ENCODE data around the gene EXOG. TPM values are rescaled to one million over a fixed set of nuclear protein-coding genes. Genes with fewer than 3 reads are reported as not detected.

EXOG gene
- total RNA-seq, 1 experiment from 2014 or later = 12.5 TPM

- POLR2A ChIA-PET = interaction anchor here (0.7 kb wide), 1 partner anchor 670 kb away, joined by 5 read pairs; no protein-coding TSS in a partner anchor
These were observed 48.8 kb downstream of the EXOG start for GRCh38 chr3:38544926-38545325.

GRCh38 chr3:38545550-38545949 is 49.4 kb downstream of the EXOG start:
- in situ Hi-C loops (cut with HindIII; ENCODE audit: low pct_unique_long_range_greater_than_20kb, low sequenced_read_pairs) (no loop called here), intact Hi-C loops (cut with micrococcal nuclease; ENCODE audit: unreplicated experiment) (no loop called here)
- no peak overlapping the region for H3K4me3 ChIP-seq (ENCODE audit: low read depth in 2 of 2, low read length in 2 of 2)
- CTCF ChIA-PET = no interaction called here
- BruUV-seq (replicated peaks) = no TSS peak
- TF ChIP-seq REST (IDR thresholded peaks at IDR 0.05; ENCODE audit: insufficient read depth in 1 of 2, low read depth in 2 of 2, low read length in 1 of 2) = no peak
- no peak for TF ChIP-seq SIN3A (IDR thresholded peaks at IDR 0.05; ENCODE audit: borderline replicate concordance, insufficient read depth, low read depth, low read length)
- no peak for TF ChIP-seq POLR2AphosphoS5 (IDR thresholded peaks at IDR 0.05; ENCODE audit: low read depth, low read length)
- no peak for TF ChIP-seq CTCF (IDR thresholded peaks at IDR 0.05)
- H3K4me1 ChIP-seq (ENCODE audit: control insufficient read depth, insufficient read depth, low read length) = no peaks in the 10 kb centered on the region
- ATAC-seq (no peak), DNase-seq (ENCODE audit: low read depth, low spot score) (no peak)
- no peaks in the 10 kb centered on the region for H3K9me3 ChIP-seq (ENCODE audit: control insufficient read depth, insufficient read depth, low read depth, low read length)
- H3K36me3 ChIP-seq (ENCODE audit: control insufficient read depth, insufficient read depth, low read length) = no peaks in the 10 kb centered on the region
- POLR2A ChIA-PET = no interaction called here
- no peaks in the 10 kb centered on the region for H3K27me3 ChIP-seq (ENCODE audit: control insufficient read depth, insufficient read depth, low read length)
- H3K27ac ChIP-seq (ENCODE audit: low read length) = no peak overlapping the region

More at GRCh38 chr3:38544926-38545325, 48.8 kb downstream of the EXOG start:
- intact Hi-C loops (cut with micrococcal nuclease; ENCODE audit: unreplicated experiment) (no loop called here), in situ Hi-C loops (cut with HindIII; ENCODE audit: low pct_unique_long_range_greater_than_20kb, low sequenced_read_pairs) (no loop called here)
- no peak overlapping the region for H3K4me3 ChIP-seq (ENCODE audit: low read depth in 2 of 2, low read length in 2 of 2)
- DNase-seq (ENCODE audit: low read depth, low spot score) (no peak), ATAC-seq (no peak)
- no peak for TF ChIP-seq TCF7L2 (IDR thresholded peaks at IDR 0.05; ENCODE audit: low read depth, low read length)
- no peak for TF ChIP-seq CTCF (IDR thresholded peaks at IDR 0.05)
- TF ChIP-seq REST (IDR thresholded peaks at IDR 0.05; ENCODE audit: insufficient read depth in 1 of 2, low read depth in 2 of 2, low read length in 1 of 2) = no peak
- H3K9me3 ChIP-seq (ENCODE audit: control insufficient read depth, insufficient read depth, low read depth, low read length) = no peaks in the 10 kb centered on the region
- BruUV-seq (replicated peaks) = no TSS peak
- H3K27me3 ChIP-seq (ENCODE audit: control insufficient read depth, insufficient read depth, low read length) = no peaks in the 10 kb centered on the region
- no peaks in the 10 kb centered on the region for H3K4me1 ChIP-seq (ENCODE audit: control insufficient read depth, insufficient read depth, low read length)
- H3K36me3 ChIP-seq (ENCODE audit: control insufficient read depth, insufficient read depth, low read length) = no peaks in the 10 kb centered on the region
- CTCF ChIA-PET = no interaction called here
- H3K27ac ChIP-seq (ENCODE audit: low read length) = no peak overlapping the region
